NK-92 (cell line): ENCODE data around the gene KRT72.

Experiments used
- DNase-seq: peaks from one replicate; lab custom pipeline; 2025; ENCODE audit not compliant: unreplicated experiment; lab: John Stamatoyannopoulos, UW

Gene KRT72

GRCh38 chr12:52581481-52581880, 19.8 kb downstream of the KRT72 start:
- DNase-seq, result no peak

- no peak for DNase-seq
Measured at GRCh38 chr12:52581066-52581465, 20.2 kb downstream of the KRT72 start.

DNA sequence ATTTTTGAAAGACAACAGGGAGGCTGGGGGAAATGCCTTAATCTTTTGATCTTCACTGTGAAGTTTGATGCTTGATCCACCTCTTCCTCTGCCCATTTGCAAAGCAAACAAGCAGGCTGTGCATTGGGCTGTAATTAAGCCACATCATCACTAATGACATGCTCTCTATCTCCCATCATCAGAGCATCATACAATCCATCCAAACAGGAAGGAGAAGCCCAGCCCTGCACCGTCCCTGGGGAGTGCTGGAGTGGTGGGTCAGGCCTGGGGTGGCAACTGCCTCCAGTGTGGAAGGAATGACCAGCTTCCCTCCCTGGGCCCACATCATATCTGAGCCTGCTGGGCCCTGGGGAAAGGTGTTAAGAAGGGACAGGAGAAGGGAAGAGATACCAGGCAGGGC, 20.8 kb downstream of the KRT72 start:
- no peak for DNase-seq

- no peak for DNase-seq
Measured at GRCh38 chr12:52579468-52580465, 21.5 kb downstream of the KRT72 start.

DNA sequence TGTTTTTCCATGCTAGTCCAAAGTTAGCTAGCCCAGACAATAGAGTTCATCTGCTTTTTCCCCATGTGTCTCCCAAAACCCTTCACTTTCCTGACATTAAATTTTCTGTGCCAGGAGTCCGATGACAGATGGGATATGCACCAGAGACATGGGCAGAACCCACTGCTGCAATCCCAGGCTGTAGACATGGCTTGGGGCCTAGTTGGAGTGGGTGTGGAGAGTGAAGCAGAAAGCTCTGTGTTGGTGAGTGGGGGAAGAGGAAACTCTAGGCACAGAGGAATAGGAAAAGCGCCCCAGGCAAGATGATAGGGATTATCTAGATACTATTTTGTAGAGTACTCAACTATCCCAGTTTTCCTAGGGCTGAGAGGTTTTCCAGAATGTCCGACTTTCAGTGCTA, 22.8 kb downstream of the KRT72 start:
- DNase-seq, result no peak

GRCh38 chr12:52577316-52577715, 23.9 kb downstream of the KRT72 start:
- no peak for DNase-seq

DNA sequence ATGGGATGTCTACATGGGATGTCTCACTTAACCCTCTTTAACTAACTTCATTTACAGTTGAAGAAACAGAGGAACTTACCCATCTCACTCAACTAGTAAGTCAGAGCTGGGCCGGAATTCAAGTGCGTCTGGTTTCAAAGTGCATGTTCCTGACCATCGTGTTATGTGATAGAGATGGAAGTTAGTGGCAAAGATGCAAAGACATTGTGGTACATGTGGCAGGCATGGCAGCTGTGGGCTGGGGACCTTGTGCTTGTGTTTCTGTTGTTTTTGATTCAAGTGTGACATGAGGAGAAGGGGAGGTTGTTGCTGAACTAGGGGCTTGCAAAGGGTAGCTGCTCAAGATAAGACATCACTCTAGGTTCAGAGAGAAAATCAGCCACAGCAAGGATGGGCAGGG, 25.3 kb downstream of the KRT72 start:
- DNase-seq, result no peak

- no peak for DNase-seq
Measured at GRCh38 chr12:52575256-52575655, 26.0 kb downstream of the KRT72 start.

- no peak for DNase-seq
Measured at GRCh38 chr12:52573743-52574142, 27.5 kb downstream of the KRT72 start, which contains the start of gene KRT74. Gene KRT74 (minus strand): TSS chr12:52573843. CDS start chr12:52573777, 66 bp downstream.

DNA sequence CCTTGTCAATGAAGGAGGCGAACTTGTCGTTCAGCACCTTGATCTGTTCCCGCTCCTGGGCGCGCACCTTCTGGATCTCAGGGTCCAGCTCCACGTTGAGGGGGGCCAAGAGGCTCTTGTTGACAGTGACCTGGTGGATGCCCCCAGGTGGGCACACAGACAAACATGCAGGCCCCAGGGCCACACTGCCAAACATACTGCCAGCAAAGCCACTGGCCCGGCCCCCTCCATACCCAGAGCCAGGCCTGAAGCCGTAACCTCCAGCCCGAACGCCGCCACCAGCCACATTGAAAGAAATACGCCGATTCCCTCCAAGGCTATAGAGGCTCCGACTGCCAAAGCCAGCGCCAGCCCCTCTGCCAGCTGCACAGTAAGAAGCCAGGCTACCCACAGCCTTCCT, 28.0 kb downstream of the KRT72 start:
- DNase-seq, result no peak

DNA sequence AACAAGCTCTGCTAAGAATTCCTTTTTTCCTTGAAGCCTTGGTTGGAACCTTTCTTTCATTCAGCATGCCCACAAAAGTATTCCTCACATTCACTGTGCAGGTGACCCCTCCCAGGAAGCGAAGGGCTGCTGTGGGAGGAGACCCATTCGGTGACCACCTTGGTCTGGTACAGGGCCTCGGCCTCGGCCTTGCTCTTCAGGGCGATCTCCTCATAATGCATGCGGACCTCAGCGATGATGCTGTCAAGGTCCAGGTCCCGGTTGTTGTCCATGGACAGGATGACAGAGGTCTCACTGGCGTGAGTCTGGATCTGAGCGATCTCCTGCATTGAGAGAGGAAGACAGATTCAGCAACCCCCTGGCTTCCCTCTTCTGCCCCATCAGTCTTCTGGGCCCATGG, 30.8 kb downstream of the KRT72 start:
- DNase-seq, result no peak

DNA sequence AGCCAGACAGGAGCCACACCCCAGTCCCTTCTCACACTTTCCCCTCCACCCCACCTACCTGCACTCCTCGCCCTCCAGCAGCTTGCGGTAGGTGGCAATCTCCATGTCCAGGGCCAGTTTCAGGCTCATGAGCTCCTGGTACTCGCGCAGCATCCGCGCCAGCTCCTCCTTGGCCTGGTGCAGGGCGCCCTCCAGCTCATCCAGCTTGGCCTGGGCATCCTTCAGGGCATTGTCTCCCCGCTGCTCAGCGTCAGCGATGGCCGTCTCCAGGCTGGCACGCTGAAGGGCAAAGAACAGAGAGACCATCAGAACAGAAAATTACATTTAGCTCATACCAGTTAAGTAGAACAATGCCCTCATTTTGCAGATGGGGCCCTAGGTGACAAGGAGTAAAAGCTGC, 33.2 kb downstream of the KRT72 start:
- no peak for DNase-seq

GRCh38 chr12:52566847-52567291, 34.4 kb downstream of the KRT72 start:
- no peak for DNase-seq

GRCh38 chr12:52564582-52564981, 36.7 kb downstream of the KRT72 start:
- no peak for DNase-seq

GRCh38 chr12:52561880-52562449, 39.3 kb downstream of the KRT72 start:
- DNase-seq, result no peak

DNA sequence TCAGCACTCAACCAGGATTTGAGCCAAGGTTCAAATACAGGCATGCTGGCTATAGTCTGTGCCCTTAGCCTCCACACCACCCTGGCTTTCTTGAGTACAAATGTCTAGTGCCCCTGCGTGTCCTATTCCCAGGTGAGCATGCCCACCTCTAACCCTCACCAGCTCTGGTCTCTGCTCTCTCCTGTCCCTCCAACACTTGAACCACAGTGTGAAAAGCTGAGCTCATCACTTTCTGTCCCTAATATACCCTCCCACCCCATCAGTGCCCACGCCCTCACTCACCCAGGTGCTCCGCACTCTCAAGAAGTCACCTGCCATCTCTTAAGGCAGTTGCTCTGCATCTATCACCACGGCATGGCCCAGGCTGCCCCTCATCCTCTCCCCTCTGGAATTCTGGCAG, 41.3 kb downstream of the KRT72 start:
- DNase-seq, result no peak

- no peak for DNase-seq
Measured at GRCh38 chr12:52558781-52559445, 42.4 kb downstream of the KRT72 start.

GRCh38 chr12:52557476-52557875, 43.8 kb downstream of the KRT72 start:
- no peak for DNase-seq

- DNase-seq, result no peak
Measured at GRCh38 chr12:52555577-52555976, 45.7 kb downstream of the KRT72 start.

DNA sequence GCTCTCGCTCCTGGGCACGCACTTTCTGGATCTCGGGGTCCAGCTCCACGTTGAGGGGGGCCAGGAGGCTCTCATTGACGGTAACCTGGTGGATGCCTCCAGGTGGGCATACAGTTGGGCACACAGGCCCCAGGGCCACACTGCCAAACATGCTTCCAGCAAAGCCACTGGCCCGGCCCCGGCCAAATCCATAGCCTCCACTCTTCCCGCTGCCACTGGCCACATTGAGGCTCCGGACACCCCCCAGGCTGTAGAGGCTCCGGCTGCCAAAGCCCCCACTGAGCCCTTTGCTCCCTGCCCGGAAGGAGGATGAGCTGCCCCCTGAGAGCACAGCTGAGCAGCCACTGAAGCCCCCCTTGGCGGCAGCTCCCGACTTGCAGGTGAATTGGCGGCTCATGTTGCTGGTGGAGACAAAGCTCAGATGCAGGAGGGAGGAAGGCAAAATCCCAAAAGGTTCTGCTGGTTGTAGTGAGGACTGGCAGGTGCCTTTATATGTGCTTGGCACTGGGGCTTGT, 48.5 kb downstream of the KRT72 start, which contains the start of gene KRT71:
KRT71 (minus strand) TSS at position 465 of the 515 bp plus-strand sequence; CDS start at position 397, 68 bp downstream.
- DNase-seq, result no peak

DNA sequence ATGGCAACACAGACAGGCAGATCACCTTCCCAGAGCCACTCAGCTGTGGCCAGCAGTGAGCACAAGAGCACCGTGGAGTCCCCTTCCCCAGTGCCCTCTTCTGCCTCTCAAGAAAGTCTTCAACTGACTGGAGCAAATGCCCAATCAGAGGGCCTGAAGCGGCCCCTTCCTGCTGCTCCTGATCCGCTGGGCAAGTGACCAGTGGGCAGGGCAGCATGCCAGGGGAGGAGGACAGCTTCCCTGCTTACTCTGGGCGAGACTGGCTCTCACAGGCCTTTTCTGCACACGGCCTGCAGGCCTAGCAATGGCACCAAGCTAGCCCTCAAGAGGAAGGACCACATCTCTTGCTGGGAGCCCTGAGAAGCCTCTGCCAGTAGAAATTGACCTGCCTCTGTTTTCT, 49.2 kb downstream of the KRT72 start:
- no peak for DNase-seq
